Measurements from ENCODE around the gene CIROP.

GRCh38 chr14:23143911-23144310 lies 39.1 kb upstream of the CIROP start:
- TF ChIP-seq CTCF (IDR thresholded peaks at IDR 0.05) (no peak), POLR2A (IDR thresholded peaks at IDR 0.05) (no peak)
